Measurements from ENCODE around the gene C4BPA. TPM values are rescaled to one million over a fixed set of nuclear protein-coding genes. Genes with fewer than 3 reads are reported as not detected.

Gene C4BPA
- total RNA-seq, 1 donor from 2014 or later, result not detected

GRCh38 chr1:207102146-207102545 lies 1.9 kb upstream of the C4BPA start:
- no peaks in the 10 kb centered on the region for H3K4me1 ChIP-seq
- no peaks in the 10 kb centered on the region for H3K27me3 ChIP-seq
- TF ChIP-seq CTCF (IDR thresholded peaks at IDR 0.05), result no peak
- no peak overlapping the region for H3K4me3 ChIP-seq
- no peaks in the 10 kb centered on the region for H3K9me3 ChIP-seq
- DNase-seq (ENCODE audit: low spot score in 2 of 2), result no peak
- H3K27ac ChIP-seq, result no peak overlapping the region
- intact Hi-C loops (cut with DNase I), result no loop called here
- H3K36me3 ChIP-seq, result no peaks in the 10 kb centered on the region

- no peak for DNase-seq (ENCODE audit: low spot score in 2 of 2)
- Histone ChIP-seq H3K27me3 (no peaks in the 10 kb centered on the region), H3K9me3 (no peaks in the 10 kb centered on the region), H3K36me3 (no peaks in the 10 kb centered on the region), H3K4me1 (no peaks in the 10 kb centered on the region), H3K27ac (no peak overlapping the region), H3K4me3 (no peak overlapping the region)
- TF ChIP-seq CTCF (IDR thresholded peaks at IDR 0.05), result no peak
- intact Hi-C loops (cut with DNase I), result no loop called here
Measured at GRCh38 chr1:207102659-207103058, 1.4 kb upstream of the C4BPA start.

- H3K27ac ChIP-seq, result no peak overlapping the region
- no peaks in the 10 kb centered on the region for H3K36me3 ChIP-seq
- no peaks in the 10 kb centered on the region for H3K4me1 ChIP-seq
- no peak overlapping the region for H3K4me3 ChIP-seq
- DNase-seq (ENCODE audit: low spot score in 2 of 2), result no peak
- no peaks in the 10 kb centered on the region for H3K9me3 ChIP-seq
- H3K27me3 ChIP-seq, result no peaks in the 10 kb centered on the region
- no peak for TF ChIP-seq CTCF (IDR thresholded peaks at IDR 0.05)
- intact Hi-C loops (cut with DNase I), result no loop called here
Measured at GRCh38 chr1:207109004-207109403, 5.0 kb downstream of the C4BPA start.

- H3K9me3 ChIP-seq, result no peaks in the 10 kb centered on the region
- no peaks in the 10 kb centered on the region for H3K27me3 ChIP-seq
- no peak for TF ChIP-seq CTCF (IDR thresholded peaks at IDR 0.05)
- intact Hi-C loops (cut with DNase I), result no loop called here
- H3K36me3 ChIP-seq, result no peaks in the 10 kb centered on the region
- no peak overlapping the region for H3K27ac ChIP-seq
- H3K4me3 ChIP-seq, result no peak overlapping the region
- no peaks in the 10 kb centered on the region for H3K4me1 ChIP-seq
- DNase-seq (ENCODE audit: low spot score in 2 of 2), result no peak
Measured at GRCh38 chr1:207112616-207113296, 8.7 kb downstream of the C4BPA start.

- Histone ChIP-seq H3K9me3 (no peaks in the 10 kb centered on the region), H3K27me3 (no peaks in the 10 kb centered on the region), H3K4me3 (no peak overlapping the region), H3K36me3 (no peaks in the 10 kb centered on the region), H3K4me1 (no peaks in the 10 kb centered on the region), H3K27ac (no peak overlapping the region)
- intact Hi-C loops (cut with DNase I), result no loop called here
- DNase-seq (ENCODE audit: low spot score in 2 of 2), result no peak
- TF ChIP-seq CTCF (IDR thresholded peaks at IDR 0.05), result no peak
Measured at GRCh38 chr1:207115269-207115668, 11.2 kb downstream of the C4BPA start.

- Histone ChIP-seq H3K27me3 (no peaks in the 10 kb centered on the region), H3K9me3 (peaks cover 0 to 10% of the 10 kb centered on the region in 2 donors), H3K4me3 (no peak overlapping the region), H3K4me1 (no peaks in the 10 kb centered on the region), H3K36me3 (no peaks in the 10 kb centered on the region), H3K27ac (no peak overlapping the region)
- no peak for DNase-seq (ENCODE audit: low spot score in 2 of 2)
- intact Hi-C loops (cut with DNase I), result no loop called here
- no peak for TF ChIP-seq CTCF (IDR thresholded peaks at IDR 0.05)
Measured at GRCh38 chr1:207124389-207124788, 20.4 kb downstream of the C4BPA start.
